NCI-H2227 treated with DMSO at 0.1 percent for 48 hours (cell line): ENCODE results near the gene BCL2L13.
"Not testable (repeated sequence)": the region's sequence is repeated elsewhere in the genome, so short reads cannot be mapped to it uniquely, and the experiment has no call there.

Experiments
- DNase-seq: peaks from one replicate; lab custom pipeline; 2025; lab: John Stamatoyannopoulos, UW

Gene BCL2L13

GRCh38 chr22:17695986-17696385 lies 57.4 kb downstream of the BCL2L13 start:
- DNase-seq, result no peak

- not testable (repeated sequence) for DNase-seq
These were observed 58.6 kb downstream of the BCL2L13 start for GRCh38 chr22:17697196-17697595.

GRCh38 chr22:17698276-17698675 lies 59.7 kb downstream of the BCL2L13 start:
- not testable (repeated sequence) for DNase-seq

DNA sequence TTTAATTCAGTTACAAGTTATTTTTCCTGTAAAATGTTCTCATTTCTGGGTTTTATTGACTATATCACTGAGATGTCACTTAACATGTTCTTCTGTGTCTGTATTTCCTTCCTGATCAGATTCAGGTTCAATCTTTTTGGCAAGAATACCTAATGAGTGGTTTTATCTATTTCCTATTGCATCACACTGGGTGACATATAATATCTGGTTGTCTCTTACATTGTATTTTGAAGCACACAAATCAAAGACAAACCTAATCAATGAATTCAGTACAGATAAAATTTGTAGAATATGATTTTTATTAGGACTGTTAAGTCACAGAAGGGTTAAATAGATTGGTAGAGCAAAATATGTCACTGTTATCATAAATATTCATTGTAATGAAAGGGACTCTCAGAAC lies 60.4 kb downstream of the BCL2L13 start:
- DNase-seq, result no peak

- no peak for DNase-seq
These were observed 61.3 kb downstream of the BCL2L13 start for GRCh38 chr22:17699696-17700340.

DNA sequence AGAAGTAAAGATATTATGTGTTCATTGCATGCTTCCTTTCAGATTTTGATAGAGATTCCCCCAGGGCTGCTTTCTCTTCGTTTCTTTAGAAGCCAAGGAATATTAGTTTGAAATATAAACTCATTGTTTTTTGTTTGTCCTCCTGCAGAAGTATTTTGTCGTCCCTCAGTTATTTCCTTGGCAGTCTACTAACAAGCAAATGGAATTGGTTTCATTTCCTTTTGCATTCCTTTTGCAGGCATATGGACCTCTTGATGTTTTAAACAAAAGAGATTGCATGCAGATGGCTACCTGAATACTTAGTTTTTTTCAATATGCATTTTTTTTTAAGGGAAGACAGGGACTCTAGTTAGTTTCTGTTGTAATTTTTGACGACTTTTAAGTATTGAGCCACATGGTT lies 62.2 kb downstream of the BCL2L13 start:
- DNase-seq, result no peak

DNA sequence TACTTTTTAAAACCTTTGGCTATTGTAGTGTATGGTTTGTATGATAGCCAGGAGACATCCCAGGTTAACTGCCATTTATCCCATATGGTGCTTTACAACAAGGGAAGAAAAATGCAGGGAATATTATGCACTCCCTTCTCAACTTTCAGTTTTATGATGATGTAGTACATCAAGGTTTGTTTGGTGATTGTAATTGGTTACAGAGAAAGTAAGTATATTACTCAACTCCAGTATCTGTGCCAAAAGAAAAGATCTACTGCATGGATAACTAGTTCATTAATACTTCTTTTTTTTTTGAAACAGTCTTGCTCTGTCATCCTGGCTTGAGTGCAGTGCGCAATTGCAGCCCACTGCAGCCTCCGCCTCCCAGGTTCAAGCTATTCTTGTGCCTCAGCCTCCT lies 65.3 kb downstream of the BCL2L13 start:
- DNase-seq, result no peak

- no peak for DNase-seq
These were observed 67.0 kb downstream of the BCL2L13 start for GRCh38 chr22:17705546-17705945.

DNA sequence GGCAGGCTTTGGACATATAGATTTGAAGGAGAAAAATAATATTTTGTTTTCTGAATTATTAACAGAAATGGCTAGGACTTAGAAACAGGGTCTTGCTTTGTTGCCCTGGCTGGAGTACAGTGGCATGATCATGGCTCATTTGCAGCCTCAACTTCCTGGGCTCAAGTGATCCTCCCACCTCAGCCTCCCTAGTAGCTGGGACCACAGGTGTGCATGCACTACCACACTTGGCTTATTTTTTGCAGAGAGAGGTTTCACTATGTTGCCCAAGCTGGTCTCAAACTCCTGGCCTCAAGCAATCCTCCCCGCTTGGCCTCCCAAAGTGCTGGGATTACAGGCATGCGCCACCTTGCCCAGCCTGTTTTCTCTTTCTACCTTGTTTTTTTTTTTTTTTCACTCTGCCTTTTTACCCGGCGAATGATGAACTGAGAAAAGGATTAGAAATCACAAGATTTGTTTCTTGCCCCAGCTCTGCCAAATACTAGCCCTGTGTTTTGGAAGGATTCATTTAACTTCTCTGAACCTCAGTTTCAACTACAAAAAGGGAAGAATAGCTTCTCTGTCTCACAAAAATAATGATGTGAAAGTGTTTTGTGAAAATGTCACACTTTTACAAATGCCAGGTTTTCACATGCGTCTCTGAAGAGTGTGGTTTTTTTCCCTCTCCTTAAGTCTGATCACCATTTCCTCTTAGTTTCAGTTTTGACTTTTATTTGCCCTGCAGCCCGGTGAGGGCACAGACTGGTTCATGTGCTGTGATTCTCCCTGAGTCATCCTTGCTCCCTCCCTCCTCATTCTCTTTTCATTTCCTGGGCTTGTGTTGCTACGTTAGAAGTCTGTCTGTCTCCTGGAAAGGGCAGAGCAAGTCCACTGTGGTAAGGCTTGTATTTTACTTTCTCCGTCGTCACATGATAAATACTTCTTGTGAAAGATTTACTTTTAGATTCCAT lies 67.7 kb downstream of the BCL2L13 start:
- DNase-seq, result no peak

DNA sequence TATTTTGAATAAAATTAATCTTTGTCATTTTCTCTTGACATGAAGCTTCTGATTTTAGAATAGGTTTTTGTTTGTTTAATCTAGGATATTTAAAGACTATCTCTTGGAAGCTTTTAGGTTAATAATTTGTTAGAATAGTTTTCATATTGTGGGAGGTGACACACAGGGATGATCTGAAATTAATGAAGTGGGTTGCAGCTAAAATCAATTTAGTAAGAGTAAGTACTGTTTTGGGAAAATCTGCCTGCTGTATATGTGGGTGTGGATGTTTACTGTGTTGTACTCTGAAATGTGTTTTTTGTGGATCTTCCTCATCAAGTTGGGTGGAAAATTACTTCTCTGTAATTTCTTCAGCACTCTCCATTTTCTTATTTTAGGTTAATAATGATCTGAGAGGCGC lies 68.4 kb downstream of the BCL2L13 start:
- DNase-seq, result no peak

GRCh38 chr22:17707526-17707925 lies 69.0 kb downstream of the BCL2L13 start:
- DNase-seq, result no peak

- no peak for DNase-seq
These were observed 71.5 kb downstream of the BCL2L13 start for GRCh38 chr22:17710023-17710422.

GRCh38 chr22:17712441-17712840 lies 73.9 kb downstream of the BCL2L13 start:
- DNase-seq, result no peak

DNA sequence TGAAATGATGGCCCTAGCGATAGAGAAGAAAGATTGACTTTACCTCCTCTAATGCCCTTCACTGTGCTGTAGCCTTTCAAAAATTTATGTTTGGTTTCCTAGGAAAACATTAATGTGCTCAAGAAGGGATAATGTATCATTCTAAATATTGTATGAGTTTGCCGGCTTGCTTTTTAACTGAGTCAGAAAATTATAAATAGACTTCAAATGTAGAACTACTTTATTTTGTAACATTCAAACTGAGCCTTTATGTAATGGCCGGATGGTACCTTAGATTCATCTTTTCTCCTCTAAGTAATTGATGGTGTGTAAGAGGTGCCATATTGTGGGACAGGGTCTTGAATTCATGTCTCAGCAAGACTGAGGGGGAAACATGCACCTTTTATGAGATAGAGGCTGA lies 78.0 kb downstream of the BCL2L13 start:
- DNase-seq, result no peak

GRCh38 chr22:17717708-17718107 lies 79.2 kb downstream of the BCL2L13 start:
- DNase-seq, result no peak

DNA sequence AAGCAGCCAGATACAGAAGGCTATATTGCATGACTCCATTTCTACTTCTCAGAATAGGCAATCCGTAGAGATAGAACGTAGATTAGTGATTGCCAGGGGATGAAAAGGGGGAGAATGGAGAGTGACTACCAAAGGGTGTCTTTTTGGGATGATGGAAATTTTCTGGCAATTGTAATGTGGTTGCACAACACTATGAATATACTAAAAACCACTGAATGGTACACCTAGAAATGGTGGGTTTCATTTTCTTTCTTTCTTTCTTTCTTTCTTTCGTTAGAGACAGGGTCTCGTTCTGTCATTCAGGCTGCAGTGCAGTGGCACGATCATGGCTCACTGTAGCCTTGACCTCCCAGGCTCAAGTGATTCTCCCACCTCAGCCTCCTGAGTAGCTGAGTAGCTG lies 81.4 kb downstream of the BCL2L13 start:
- DNase-seq, result no peak

DNA sequence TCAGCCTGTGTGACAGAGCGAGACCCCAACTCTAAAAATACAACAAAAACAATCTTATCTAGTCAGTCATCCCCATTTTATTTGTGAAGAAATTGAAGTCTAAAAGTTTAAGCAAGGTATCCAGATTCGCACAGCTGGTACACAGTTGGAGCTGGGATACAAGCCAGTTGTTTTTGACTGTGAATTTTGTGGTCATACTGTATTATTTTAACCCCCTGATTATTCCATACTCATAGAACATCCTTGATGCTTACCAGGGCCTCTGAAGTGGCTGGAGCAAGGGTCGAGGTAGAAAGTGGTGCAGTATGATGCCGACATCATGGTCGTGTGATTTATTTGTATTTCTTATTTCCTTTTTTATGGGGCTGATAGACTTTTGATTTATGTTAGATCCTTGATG lies 85.7 kb downstream of the BCL2L13 start:
- no peak for DNase-seq

- DNase-seq, result no peak
These were observed 86.3 kb downstream of the BCL2L13 start for GRCh38 chr22:17724678-17725499.

GRCh38 chr22:17725500-17725796 lies 86.9 kb downstream of the BCL2L13 start:
- DNase-seq, result no peak

DNA sequence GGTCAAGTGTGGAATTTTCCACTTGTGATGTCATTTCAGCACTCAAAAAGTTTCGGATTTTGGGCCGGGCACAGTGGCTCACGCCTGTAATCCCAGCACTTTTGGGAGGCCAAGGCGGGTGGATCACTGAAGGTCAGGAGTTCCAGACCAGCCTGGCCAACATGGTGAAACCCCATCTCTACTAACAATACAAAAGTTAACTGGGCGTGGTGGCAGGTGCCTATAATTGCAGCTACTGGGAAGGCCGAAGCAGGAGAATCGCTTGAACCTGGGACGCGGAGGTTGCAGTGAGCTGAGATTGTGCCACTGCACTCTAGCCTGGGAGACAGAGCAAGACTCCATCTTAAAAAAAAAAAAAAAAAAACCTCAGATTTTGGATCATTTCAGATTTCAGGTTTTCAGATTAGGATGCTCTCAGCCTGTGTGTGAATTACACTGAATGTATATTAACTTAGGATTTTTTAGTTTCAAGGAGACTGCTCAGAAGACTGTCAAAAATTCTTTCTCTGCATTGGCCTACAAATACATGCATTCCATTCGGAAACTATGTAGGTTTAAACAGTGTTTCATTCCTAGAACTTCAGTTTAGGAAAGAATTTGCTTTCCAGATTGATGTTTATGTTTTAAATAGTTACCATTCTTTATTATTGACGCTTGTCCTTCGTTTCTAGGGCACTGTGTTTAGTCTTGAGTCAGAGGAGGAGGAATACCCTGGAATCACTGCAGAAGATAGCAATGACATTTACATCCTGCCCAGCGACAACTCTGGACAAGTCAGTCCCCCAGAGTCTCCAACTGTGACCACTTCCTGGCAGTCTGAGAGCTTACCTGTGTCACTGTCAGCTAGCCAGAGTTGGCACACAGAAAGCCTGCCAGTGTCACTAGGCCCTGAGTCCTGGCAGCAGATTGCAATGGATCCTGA lies 87.7 kb downstream of the BCL2L13 start:
- DNase-seq, result no peak
